Subcutaneous adipose tissue (tissue), 4 donors: ENCODE data around the gene DCLK2. TPM values are rescaled to one million over a fixed set of nuclear protein-coding genes. Genes with fewer than 3 reads are reported as not detected.

Experiments used
- CTCF ChIP-seq: fragments of 450-650 bp; IDR thresholded peaks from one replicate; pipeline ENCODE4 v1.5.1; 2016; ENCODE audit warnings: low read depth, mild to moderate bottlenecking, control low read depth, antibody characterized with exemption, moderate library complexity
- total RNA-seq, 4 donors: library from RNA; depleted of rRNA; stranded (reverse); fragments of >200 nt; gene quantifications; one replicate each; pipeline ENCODE4 v1.1.0, GENCODE V29; 2016

The DCLK2 gene
- total RNA-seq, 4 donors from 2014 or later = 2.4 to 6.2 (median 3.9) TPM

GRCh38 chr4:150216726-150217125, 138.5 kb downstream of the DCLK2 start:
- TF ChIP-seq CTCF = no peak

- TF ChIP-seq CTCF = no peak
Observed at GRCh38 chr4:150217192-150217591, 138.9 kb downstream of the DCLK2 start.

GRCh38 chr4:150217808-150218207, 139.6 kb downstream of the DCLK2 start:
- TF ChIP-seq CTCF = no peak

- no peak for TF ChIP-seq CTCF
Observed at GRCh38 chr4:150218447-150218846, 140.2 kb downstream of the DCLK2 start.

- no peak for TF ChIP-seq CTCF
Observed at GRCh38 chr4:150219841-150220240, 141.6 kb downstream of the DCLK2 start.

- TF ChIP-seq CTCF = no peak
Observed at GRCh38 chr4:150224896-150225591, 146.8 kb downstream of the DCLK2 start.

- no peak for TF ChIP-seq CTCF
Observed at GRCh38 chr4:150229520-150229919, 151.3 kb downstream of the DCLK2 start.
